Upper lobe of left lung (tissue), 4 donors: Measurements from ENCODE around the gene NFATC2.

ENCODE experiments used
- POLR2AphosphoS5 ChIP-seq, 2 donors: sonication (generic); formaldehyde crosslinking; IDR thresholded peaks; one replicate each; pipeline ENCODE4 v1.5.1; 2017; ENCODE audit warnings: antibody characterized with exemption in 2 of 2
- TF ChIP-seq, protein P1 (sequence below), 6 experiments: fragments of 450-650 bp in 4 of 6; fragments of 200-600 bp in 2 of 6; sonication (generic) in 2 of 6; IDR thresholded peaks; one replicate each; pipeline ENCODE4 v1.5.1; 2016 to 2019; ENCODE audit warnings: antibody characterized with exemption in 6 of 6

DNA sequence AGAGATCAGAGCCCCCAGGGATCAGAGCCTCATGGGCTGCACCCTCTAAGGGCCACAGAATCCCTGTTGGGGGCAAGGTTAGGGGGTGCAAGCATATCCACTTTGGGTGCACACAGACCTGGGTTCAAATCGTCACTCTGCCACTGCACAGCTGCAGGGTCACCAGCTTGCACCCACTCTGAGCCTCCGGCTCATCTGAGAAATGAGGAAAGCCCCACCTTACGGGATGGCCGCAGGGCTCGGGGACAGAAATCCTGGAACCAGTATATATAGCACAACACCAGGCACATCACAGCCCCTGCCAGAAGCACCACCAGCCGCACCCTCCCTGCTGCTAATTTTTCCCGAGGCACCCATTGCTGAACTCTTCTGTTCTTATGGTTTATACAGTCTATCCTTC is 169.6 kb downstream of the NFATC2 start:
- TF ChIP-seq, protein P1, sequence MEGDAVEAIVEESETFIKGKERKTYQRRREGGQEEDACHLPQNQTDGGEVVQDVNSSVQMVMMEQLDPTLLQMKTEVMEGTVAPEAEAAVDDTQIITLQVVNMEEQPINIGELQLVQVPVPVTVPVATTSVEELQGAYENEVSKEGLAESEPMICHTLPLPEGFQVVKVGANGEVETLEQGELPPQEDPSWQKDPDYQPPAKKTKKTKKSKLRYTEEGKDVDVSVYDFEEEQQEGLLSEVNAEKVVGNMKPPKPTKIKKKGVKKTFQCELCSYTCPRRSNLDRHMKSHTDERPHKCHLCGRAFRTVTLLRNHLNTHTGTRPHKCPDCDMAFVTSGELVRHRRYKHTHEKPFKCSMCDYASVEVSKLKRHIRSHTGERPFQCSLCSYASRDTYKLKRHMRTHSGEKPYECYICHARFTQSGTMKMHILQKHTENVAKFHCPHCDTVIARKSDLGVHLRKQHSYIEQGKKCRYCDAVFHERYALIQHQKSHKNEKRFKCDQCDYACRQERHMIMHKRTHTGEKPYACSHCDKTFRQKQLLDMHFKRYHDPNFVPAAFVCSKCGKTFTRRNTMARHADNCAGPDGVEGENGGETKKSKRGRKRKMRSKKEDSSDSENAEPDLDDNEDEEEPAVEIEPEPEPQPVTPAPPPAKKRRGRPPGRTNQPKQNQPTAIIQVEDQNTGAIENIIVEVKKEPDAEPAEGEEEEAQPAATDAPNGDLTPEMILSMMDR (IDR thresholded peaks at IDR 0.05), result no peak
- no peak for TF ChIP-seq POLR2AphosphoS5 (IDR thresholded peaks at IDR 0.05)
